Kidney epithelial cell (primary cell): ENCODE data around the gene MTR. TPM values are rescaled to one million over a fixed set of nuclear protein-coding genes. Genes with fewer than 3 reads are reported as not detected.
"Not testable (repeated sequence)": the region's sequence is repeated elsewhere in the genome, so short reads cannot be mapped to it uniquely, and the experiment has no call there.

ENCODE experiments used
- DNase-seq: peaks from one replicate; pipeline ENCODE4 v3.0.0-alpha.2; 2010; ENCODE audit warnings: low read depth
- H3K27me3 ChIP-seq: 2 replicates; pipeline ENCODE4 v1.6.0; 2011; ENCODE audit warnings: low read length; ENCODE audit not compliant: control insufficient read depth, insufficient read depth
- H3K36me3 ChIP-seq: 2 replicates; pipeline ENCODE4 v1.5.1; 2011; ENCODE audit warnings: low read length; ENCODE audit not compliant: control insufficient read depth, insufficient read depth
- H3K4me3 ChIP-seq: 2 replicates; pipeline ENCODE4 v1.5.1; 2011; ENCODE audit warnings: low read depth, mild to moderate bottlenecking, control low read depth, low read length
- total RNA-seq: library from RNA; depleted of rRNA; stranded (reverse); fragments of >200 nt; gene quantifications from 2 replicates; pipeline ENCODE4 v1.2.3, GENCODE V29; 2015
- TF ChIP-seq, protein P1 (sequence below): IDR thresholded peaks from 2 replicates; pipeline ENCODE4 v1.5.1; 2011; ENCODE audit warnings: mild to moderate bottlenecking, moderate library complexity, low read length, control low read depth, inconsistent platforms; ENCODE audit not compliant: insufficient read depth, poor library complexity, severe bottlenecking

MTR gene
- total RNA-seq, 1 donor from 2014 or later, result 23.3 TPM

DNA sequence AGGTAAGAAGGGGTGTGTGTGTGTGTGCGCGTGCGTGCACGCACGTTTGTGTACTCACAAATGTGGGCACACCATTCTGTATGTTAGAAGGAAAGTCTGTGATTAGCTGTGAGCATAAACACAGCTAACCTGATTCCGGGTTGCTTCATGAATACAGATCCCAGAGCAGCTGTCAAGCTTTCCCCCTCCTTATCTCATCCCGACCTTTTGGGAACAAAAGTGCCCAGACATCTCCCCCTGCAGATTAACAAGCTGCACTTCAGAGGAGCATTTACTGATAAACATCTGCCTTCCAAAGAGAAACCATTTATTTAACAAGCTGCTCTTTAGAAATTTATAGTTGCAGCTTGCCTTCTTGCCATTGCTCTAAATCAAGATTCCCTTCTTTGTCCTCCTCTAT, 112.1 kb downstream of the MTR start:
- Histone ChIP-seq H3K27me3 (no peaks in the 10 kb centered on the region), H3K4me3 (no peak overlapping the region), H3K36me3 (no peaks in the 10 kb centered on the region)
- no peak for DNase-seq
- TF ChIP-seq, protein P1, sequence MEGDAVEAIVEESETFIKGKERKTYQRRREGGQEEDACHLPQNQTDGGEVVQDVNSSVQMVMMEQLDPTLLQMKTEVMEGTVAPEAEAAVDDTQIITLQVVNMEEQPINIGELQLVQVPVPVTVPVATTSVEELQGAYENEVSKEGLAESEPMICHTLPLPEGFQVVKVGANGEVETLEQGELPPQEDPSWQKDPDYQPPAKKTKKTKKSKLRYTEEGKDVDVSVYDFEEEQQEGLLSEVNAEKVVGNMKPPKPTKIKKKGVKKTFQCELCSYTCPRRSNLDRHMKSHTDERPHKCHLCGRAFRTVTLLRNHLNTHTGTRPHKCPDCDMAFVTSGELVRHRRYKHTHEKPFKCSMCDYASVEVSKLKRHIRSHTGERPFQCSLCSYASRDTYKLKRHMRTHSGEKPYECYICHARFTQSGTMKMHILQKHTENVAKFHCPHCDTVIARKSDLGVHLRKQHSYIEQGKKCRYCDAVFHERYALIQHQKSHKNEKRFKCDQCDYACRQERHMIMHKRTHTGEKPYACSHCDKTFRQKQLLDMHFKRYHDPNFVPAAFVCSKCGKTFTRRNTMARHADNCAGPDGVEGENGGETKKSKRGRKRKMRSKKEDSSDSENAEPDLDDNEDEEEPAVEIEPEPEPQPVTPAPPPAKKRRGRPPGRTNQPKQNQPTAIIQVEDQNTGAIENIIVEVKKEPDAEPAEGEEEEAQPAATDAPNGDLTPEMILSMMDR, result no peak

- no peak for DNase-seq
Measured at GRCh38 chr1:236908669-236909068, 113.6 kb downstream of the MTR start.

DNA sequence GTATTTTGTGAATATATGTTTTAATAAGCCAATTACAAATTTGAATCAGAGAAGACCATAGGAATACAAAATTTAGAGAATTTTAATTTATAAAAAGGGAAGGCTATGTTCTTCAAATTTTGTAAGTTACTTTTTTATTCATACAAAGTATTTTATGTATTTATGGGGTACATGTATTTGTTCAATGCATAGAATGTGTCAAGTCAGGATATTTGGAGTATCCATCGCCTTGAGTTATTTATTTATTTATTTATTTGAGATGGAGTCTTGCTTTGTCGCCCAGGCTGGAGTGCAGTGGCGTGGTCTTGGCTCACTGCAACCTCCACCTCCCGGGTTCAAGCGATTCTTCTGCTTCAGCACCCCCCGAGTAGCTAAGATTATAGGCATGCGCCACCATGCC, 116.0 kb downstream of the MTR start:
- not testable (repeated sequence) for DNase-seq, H3K4me3 ChIP-seq, H3K36me3 ChIP-seq, H3K27me3 ChIP-seq

More at GRCh38 chr1:236908669-236909068, 113.6 kb downstream of the MTR start:
- Histone ChIP-seq H3K27me3 (no peaks in the 10 kb centered on the region), H3K4me3 (no peak overlapping the region), H3K36me3 (no peaks in the 10 kb centered on the region)
- TF ChIP-seq, protein P1, result no peak

GRCh38 chr1:236913371-236914037, 118.4 kb downstream of the MTR start:
- no peaks in the 10 kb centered on the region for H3K27me3 ChIP-seq
- TF ChIP-seq, protein P1, result no peak
- no peak overlapping the region for H3K4me3 ChIP-seq
- H3K36me3 ChIP-seq, result no peaks in the 10 kb centered on the region
- no peak for DNase-seq

DNA sequence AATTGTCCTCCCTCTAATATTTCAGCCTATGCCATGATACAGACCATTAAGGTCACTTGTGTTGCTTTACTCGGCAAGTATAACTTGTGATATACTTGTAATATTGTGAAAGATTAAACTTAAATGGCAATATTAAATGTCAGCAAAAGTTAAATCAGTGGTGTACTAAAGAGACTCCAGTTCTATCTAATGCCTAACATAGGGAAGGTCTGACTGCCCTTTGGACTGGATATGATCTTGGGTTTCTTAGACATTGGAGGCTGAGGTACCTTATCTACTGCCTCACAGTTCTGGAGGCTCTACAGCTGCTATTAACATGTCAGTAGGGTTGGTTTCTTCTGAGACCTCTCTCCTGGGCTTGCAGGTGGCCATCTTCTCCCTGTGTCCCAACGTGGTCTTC, 119.3 kb downstream of the MTR start:
- Histone ChIP-seq H3K4me3 (no peak overlapping the region), H3K27me3 (no peaks in the 10 kb centered on the region), H3K36me3 (no peaks in the 10 kb centered on the region)
- TF ChIP-seq, protein P1, result no peak
- DNase-seq, result no peak

- no peak overlapping the region for H3K4me3 ChIP-seq
- no peak for DNase-seq
- no peaks in the 10 kb centered on the region for H3K27me3 ChIP-seq
- TF ChIP-seq, protein P1, result no peak
- no peaks in the 10 kb centered on the region for H3K36me3 ChIP-seq
Measured at GRCh38 chr1:236916131-236916800, 121.2 kb downstream of the MTR start.
